SK-N-SH (cell line): Measurements from ENCODE around the gene ST6GALNAC3. TPM values are rescaled to one million over a fixed set of nuclear protein-coding genes. Genes with fewer than 3 reads are reported as not detected.

Source experiments
- CTCF ChIA-PET: fragments of 300-600, 350-600 bp; formaldehyde crosslinking; extraction: SDS; loops from one replicate; lab custom pipeline; 2021; lab: Yijun Ruan, JAX
- POLR2A ChIA-PET: fragments of 350-600 bp; sonication (Branson Sonifier 250); formaldehyde crosslinking; extraction: SDS; loops from one replicate; lab custom pipeline; 2020; ENCODE audit warnings: antibody characterized with exemption, inconsistent platforms; lab: Yijun Ruan, JAX
- DNase-seq: peaks from one replicate; pipeline ENCODE4 v3.0.0; 2012
- H2AFZ ChIP-seq: fragments of 200-600 bp; sonication (generic); 2 replicates; pipeline ENCODE4 v1.8.1; 2016; ENCODE audit warnings: antibody characterized with exemption, mild to moderate bottlenecking, low read depth
- H3F3A ChIP-seq: fragments of 200-600 bp; sonication (generic); replicated peaks from 2 replicates; pipeline ENCODE3; 2016; ENCODE audit warnings: antibody characterized with exemption, mild to moderate bottlenecking; ENCODE audit not compliant: insufficient read depth
- H3K27ac ChIP-seq, 2 experiments: fragments of 200-500 bp in 1 of 2; fragments of 200-600 bp in 1 of 2; sonication (Bioruptor generic) in 1 of 2; sonication (generic), shearing (Covaris generic) in 1 of 2; 2 replicates each; pipeline versions ENCODE4 v1.5.1 to v1.6.1; 2014 to 2016; ENCODE audit warnings: low read depth in 2 of 2, inconsistent platforms in 1 of 2, low read length in 1 of 2, mild to moderate bottlenecking in 1 of 2, mixed read lengths in 1 of 2
- H3K27me3 ChIP-seq: fragments of 200-600 bp; sonication (generic), shearing (Covaris generic); 2 replicates; pipeline ENCODE4 v1.6.1; 2016; ENCODE audit warnings: mixed run types; ENCODE audit not compliant: insufficient read depth
- H3K36me3 ChIP-seq, 2 experiments: fragments of 200-500 bp in 1 of 2; fragments of 200-600 bp in 1 of 2; sonication (Bioruptor generic) in 1 of 2; sonication (generic) in 1 of 2; replicated peaks in 1 of 2; 2 replicates each; pipeline versions ENCODE3 to v1.5.1; 2014 to 2016; ENCODE audit warnings: low read length in 1 of 2, mild to moderate bottlenecking in 1 of 2; ENCODE audit not compliant: insufficient read depth in 2 of 2, control insufficient read depth in 1 of 2
- H3K4me1 ChIP-seq, 2 experiments: fragments of 200-500 bp in 1 of 2; fragments of 200-600 bp in 1 of 2; sonication (Bioruptor generic) in 1 of 2; sonication (generic), shearing (Covaris generic) in 1 of 2; 2 replicates each; pipeline versions ENCODE4 v1.5.1 to v1.6.1; 2014 to 2016; ENCODE audit warnings: low read depth in 1 of 2, low read length in 1 of 2, mixed run types in 1 of 2; ENCODE audit not compliant: insufficient read depth in 2 of 2, control insufficient read depth in 1 of 2
- H3K4me2 ChIP-seq: fragments of 200-600 bp; sonication (generic), shearing (Covaris generic); 2 replicates; pipeline ENCODE4 v1.6.1; 2017; ENCODE audit warnings: mixed run types
- H3K4me3 ChIP-seq, 2 experiments: fragments of 200-500 bp in 1 of 2; fragments of 200-600 bp in 1 of 2; sonication (Bioruptor generic) in 1 of 2; sonication (generic), shearing (Covaris generic) in 1 of 2; 2 replicates each; pipeline versions ENCODE4 v1.5.1 to v1.8.1; 2014 to 2016; ENCODE audit warnings: low read depth in 2 of 2, inconsistent platforms in 1 of 2, low read length in 1 of 2, mild to moderate bottlenecking in 1 of 2, mixed read lengths in 1 of 2, moderate library complexity in 1 of 2
- H3K79me2 ChIP-seq: fragments of 200-600 bp; sonication (generic); 2 replicates; pipeline ENCODE4 v1.8.1; 2017; ENCODE audit warnings: mild to moderate bottlenecking; ENCODE audit not compliant: insufficient read depth
- H3K9ac ChIP-seq: fragments of 200-600 bp; sonication (generic); 2 replicates; pipeline ENCODE4 v1.6.1; 2017; ENCODE audit warnings: mixed run types
- H3K9me2 ChIP-seq: fragments of 200-600 bp; sonication (generic); 2 replicates; pipeline ENCODE4 v1.6.1; 2017; ENCODE audit warnings: mixed run types
- H3K9me3 ChIP-seq: fragments of 200-600 bp; sonication (generic); 2 replicates; pipeline ENCODE4 v1.6.1; 2017; ENCODE audit warnings: mixed run types, mild to moderate bottlenecking, moderate library complexity
- H4K20me1 ChIP-seq: fragments of 200-600 bp; sonication (generic); 2 replicates; pipeline ENCODE4 v1.6.1; 2017; ENCODE audit warnings: mild to moderate bottlenecking, mixed run types; ENCODE audit not compliant: insufficient read depth
- CHD2 ChIP-seq: fragments of 150-350 bp; IDR thresholded peaks from 2 replicates; pipeline ENCODE4 v1.6.1; 2018; ENCODE audit warnings: low read length; ENCODE audit not compliant: partially characterized antibody
- CTCF ChIP-seq: fragments of 200-600 bp; sonication (generic); IDR thresholded peaks from 2 replicates; pipeline ENCODE4 v1.6.1; 2017; ENCODE audit warnings: antibody characterized with exemption, mild to moderate bottlenecking, moderate library complexity
- ELF1 ChIP-seq: IDR thresholded peaks from 2 replicates; pipeline ENCODE4 v1.4.0; 2012
- EP300 ChIP-seq, 2 experiments: IDR thresholded peaks; 2 replicates each; pipeline versions ENCODE4 v1.4.0 to v1.6.1; 2012; ENCODE audit warnings: borderline replicate concordance in 1 of 2, low read depth in 1 of 2, low read length in 1 of 2
- EZH2phosphoT487 ChIP-seq: fragments of 200-600 bp; sonication (generic); IDR thresholded peaks from 2 replicates; pipeline ENCODE4 v1.6.1; 2017; ENCODE audit warnings: low read depth, mixed run types, mild to moderate bottlenecking, antibody characterized with exemption, moderate library complexity, borderline replicate concordance
- FOSL2 ChIP-seq: IDR thresholded peaks from 2 replicates; pipeline ENCODE4 v1.4.0; 2012; ENCODE audit warnings: low read depth, mild to moderate bottlenecking, moderate library complexity, borderline replicate concordance
- FOXJ3 ChIP-seq: sonication (generic); formaldehyde crosslinking; IDR thresholded peaks from 2 replicates; pipeline ENCODE4 v1.5.1; 2020; ENCODE audit warnings: mild to moderate bottlenecking, missing genetic modification reagents
- FOXM1 ChIP-seq: IDR thresholded peaks from 2 replicates; pipeline ENCODE4 v1.4.0; 2012; ENCODE audit warnings: low read depth, mild to moderate bottlenecking
- GABPA ChIP-seq: IDR thresholded peaks from 2 replicates; pipeline ENCODE4 v1.4.0; 2012; ENCODE audit warnings: low read depth, mild to moderate bottlenecking
- JUND ChIP-seq: IDR thresholded peaks from 2 replicates; pipeline ENCODE4 v1.4.0; 2012
- MEF2A ChIP-seq: IDR thresholded peaks from 2 replicates; pipeline ENCODE4 v1.4.0; 2012; ENCODE audit warnings: low read depth, borderline replicate concordance
- MXI1 ChIP-seq: IDR thresholded peaks from 2 replicates; pipeline ENCODE4 v1.6.1; 2012; ENCODE audit warnings: mild to moderate bottlenecking, low read depth, low read length, improper control_type of control experiment
- NFIC ChIP-seq: IDR thresholded peaks from 2 replicates; pipeline ENCODE4 v1.4.0; 2012; ENCODE audit warnings: borderline replicate concordance
- PBX3 ChIP-seq: IDR thresholded peaks from 2 replicates; pipeline ENCODE4; 2012
- POLR2AphosphoS5 ChIP-seq: IDR thresholded peaks from 2 replicates; pipeline ENCODE4 v1.6.1; 2012; ENCODE audit warnings: low read depth, low read length
- RXRA ChIP-seq: IDR thresholded peaks from 2 replicates; pipeline ENCODE4 v1.4.0; 2012; ENCODE audit warnings: low read depth, mild to moderate bottlenecking, borderline replicate concordance
- SIN3A ChIP-seq: IDR thresholded peaks from 2 replicates; pipeline ENCODE4 v1.6.1; 2012; ENCODE audit warnings: low read depth, mild to moderate bottlenecking, low read length, moderate library complexity, borderline replicate concordance
- SMC3 ChIP-seq: IDR thresholded peaks from 2 replicates; pipeline ENCODE4 v1.6.1; 2012; ENCODE audit warnings: low read depth, low read length, improper control_type of control experiment
- TCF12 ChIP-seq: IDR thresholded peaks from 2 replicates; pipeline ENCODE4 v1.4.0; 2012
- TEAD4 ChIP-seq: IDR thresholded peaks from 2 replicates; pipeline ENCODE4 v1.4.0; 2012; ENCODE audit warnings: mild to moderate bottlenecking, borderline replicate concordance; ENCODE audit not compliant: insufficient read depth
- USF1 ChIP-seq: IDR thresholded peaks from 2 replicates; pipeline ENCODE4 v1.4.0; 2012; ENCODE audit warnings: low read depth, borderline replicate concordance
- YY1 ChIP-seq: IDR thresholded peaks from 2 replicates; pipeline ENCODE4 v1.4.0; 2012; ENCODE audit warnings: low read depth, mild to moderate bottlenecking
- ZBTB33 ChIP-seq: IDR thresholded peaks from 2 replicates; pipeline ENCODE4 v1.4.0; 2012; ENCODE audit warnings: low read depth, borderline replicate concordance
- WGBS: methylation state at CpG from one replicate; pipeline ENCODE4 v1.1.6; 2017; ENCODE audit warnings: low lambda C conversion rate; 5-methylcytosine and 5-hydroxymethylcytosine counted together
- polyA plus RNA-seq, 3 experiments: library from polyadenylated mRNA; depleted of rRNA; stranded (reverse); fragments of >200 nt; gene quantifications; 2 replicates each; pipeline ENCODE4 v1.2.3, GENCODE V29; 2012

The ST6GALNAC3 gene
- polyA plus RNA-seq, 1 of the 3 experiments (the other 2 are of a cell fraction) = 8.1 TPM

- DNase-seq = no peak
- Histone ChIP-seq H3F3A (peaks cover 24% of the 10 kb centered on the region), H3K27ac (peak overlapping the region; percentile 71 to 76; a peak in 3 of 4 replicates), H3K9ac (no peak overlapping the region; the same call in 1 of the 2 replicates), H3K9me3 (no peaks in the 10 kb centered on the region), H4K20me1 (no peaks in the 10 kb centered on the region), H3K9me2 (no peaks in the 10 kb centered on the region), H3K4me1 (peaks cover 15 to 24% of the 10 kb centered on the region in 2 experiments; a peak in 3 of 4 replicates), H3K27me3 (no peaks in the 10 kb centered on the region), H3K4me2 (peak overlapping the region; percentile 65), H3K36me3 (peaks cover 0 to 2% of the 10 kb centered on the region in 2 experiments), H3K4me3 (no peak overlapping the region; a peak in 1 of 4 replicates), H2AFZ (peak overlapping the region; percentile 67; the same call in 1 of the 2 replicates), H3K79me2 (no peaks in the 10 kb centered on the region)
- WGBS = 9% methylated on average over 6 of the region's 6 CpGs
- ChIA-PET POLR2A (no interaction called here), CTCF (no interaction called here)
- TF ChIP-seq POLR2AphosphoS5 = peak; percentile 65; the same call in 1 of the 2 replicates
- TF ChIP-seq EP300 (IDR thresholded peaks at IDR 0.05; ENCODE audit: borderline replicate concordance in 1 of 2, low read depth in 1 of 2, low read length in 1 of 2) = peak; percentile 17 to 94; a peak in 3 of 4 replicates
- no peak for TF ChIP-seq EZH2phosphoT487
- peak; percentile 75; the same call in 1 of the 2 replicates for TF ChIP-seq ZBTB33
- peak; percentile 84 for TF ChIP-seq NFIC
- TF ChIP-seq YY1 = peak; percentile 66; the same call in 1 of the 2 replicates
- TF ChIP-seq FOXJ3 (CRISPR knock-in tag) = no peak
- peak; percentile 87 for TF ChIP-seq FOSL2
- no peak for TF ChIP-seq SMC3
- TF ChIP-seq RXRA = peak; percentile 49; the same call in 1 of the 2 replicates
- TF ChIP-seq GABPA = 0 out of 2 replicates have a peak, but pooled peaks have one; percentile 10
- TF ChIP-seq ELF1 = no peak
- TF ChIP-seq TEAD4 = peak; percentile 98
- TF ChIP-seq MXI1 = no peak
- peak; percentile 79 for TF ChIP-seq MEF2A
- TF ChIP-seq SIN3A = peak; percentile 54
- TF ChIP-seq JUND = peak; percentile 96
- peak; percentile 90 for TF ChIP-seq TCF12
- peak; percentile 90 for TF ChIP-seq PBX3
- TF ChIP-seq USF1 = 0 out of 2 replicates have a peak, but pooled peaks have one; percentile 16
- peak; percentile 77 for TF ChIP-seq FOXM1
- no peak for TF ChIP-seq CHD2
- TF ChIP-seq CTCF = no peak
- TF ChIP-seq, all 33 proteins: peak for 16
Observed at GRCh38 chr1:76238094-76238628, 163.6 kb downstream of the ST6GALNAC3 start.
